ENCODE results near the gene CHRNA5.

Gene CHRNA5

GRCh38 chr15:78620527-78621421 lies 55.5 kb downstream of the CHRNA5 start, which contains the start of gene CHRNA3:
TSS of gene CHRNA3 (minus strand) at chr15:78620996. CDS start at chr15:78620794, 202 bp downstream.
- Histone ChIP-seq H3K4me3 (ENCODE audit: low read depth, low read length, poor library complexity, severe bottlenecking) (no peak within 1 kb of the TSS), H3F3A (ENCODE audit: insufficient read depth, low read length) (no peaks in the 10 kb centered on the region), H3K79me2 (ENCODE audit: insufficient read depth, low read length) (no peaks in the 10 kb centered on the region), H3K27ac (ENCODE audit: low read depth, low read length, poor library complexity, severe bottlenecking) (no peak within 1 kb of the TSS), H3K27me3 (ENCODE audit: insufficient read depth, low read length) (no peaks in the 10 kb centered on the region), H3K36me3 (ENCODE audit: insufficient read depth, low read length) (no peaks in the 10 kb centered on the region), H2AFZ (ENCODE audit: low read length) (no peak within 1 kb of the TSS), H3K4me1 (ENCODE audit: insufficient read depth, low read length, severe bottlenecking) (no peaks in the 10 kb centered on the region), H3K9me2 (ENCODE audit: low read depth, low read length) (no peaks in the 10 kb centered on the region), H3K9me3 (ENCODE audit: low read length) (no peaks in the 10 kb centered on the region), H4K20me1 (ENCODE audit: insufficient read depth, low read length) (no peaks in the 10 kb centered on the region), H3K9ac (ENCODE audit: low read length) (no peak within 1 kb of the TSS), H3K4me2 (ENCODE audit: low read length) (no peak within 1 kb of the TSS)
- TF ChIP-seq CTCF (IDR thresholded peaks at IDR 0.05; ENCODE audit: low read length) (no peak), EZH2 (IDR thresholded peaks at IDR 0.05; ENCODE audit: borderline replicate concordance, low read length) (no peak)

- H3K4me1 ChIP-seq (ENCODE audit: insufficient read depth, low read length, severe bottlenecking), result no peaks in the 10 kb centered on the region
- no peak overlapping the region for H3K4me2 ChIP-seq (ENCODE audit: low read length)
- no peaks in the 10 kb centered on the region for H3K9me2 ChIP-seq (ENCODE audit: low read depth, low read length)
- H3K4me3 ChIP-seq (ENCODE audit: low read depth, low read length, poor library complexity, severe bottlenecking), result no peak overlapping the region
- no peak overlapping the region for H3K27ac ChIP-seq (ENCODE audit: low read depth, low read length, poor library complexity, severe bottlenecking)
- H4K20me1 ChIP-seq (ENCODE audit: insufficient read depth, low read length), result no peaks in the 10 kb centered on the region
- TF ChIP-seq CTCF (IDR thresholded peaks at IDR 0.05; ENCODE audit: low read length), result no peak
- TF ChIP-seq EZH2 (IDR thresholded peaks at IDR 0.05; ENCODE audit: borderline replicate concordance, low read length), result no peak
- no peaks in the 10 kb centered on the region for H3F3A ChIP-seq (ENCODE audit: insufficient read depth, low read length)
- no peak overlapping the region for H3K9ac ChIP-seq (ENCODE audit: low read length)
- H2AFZ ChIP-seq (ENCODE audit: low read length), result no peak overlapping the region
- no peaks in the 10 kb centered on the region for H3K36me3 ChIP-seq (ENCODE audit: insufficient read depth, low read length)
- peaks cover under 1% of the 10 kb centered on the region; the same call in 1 of the 2 replicates for H3K27me3 ChIP-seq (ENCODE audit: insufficient read depth, low read length)
- H3K79me2 ChIP-seq (ENCODE audit: insufficient read depth, low read length), result no peaks in the 10 kb centered on the region
- no peaks in the 10 kb centered on the region for H3K9me3 ChIP-seq (ENCODE audit: low read length)
Measured at GRCh38 chr15:78621810-78622402, 56.6 kb downstream of the CHRNA5 start.

GRCh38 chr15:78623786-78624497 lies 58.6 kb downstream of the CHRNA5 start:
- Histone ChIP-seq H3K27ac (ENCODE audit: low read depth, low read length, poor library complexity, severe bottlenecking) (no peak overlapping the region), H3F3A (ENCODE audit: insufficient read depth, low read length) (no peaks in the 10 kb centered on the region), H3K9me2 (ENCODE audit: low read depth, low read length) (no peaks in the 10 kb centered on the region), H3K4me3 (ENCODE audit: low read depth, low read length, poor library complexity, severe bottlenecking) (no peak overlapping the region), H3K4me2 (ENCODE audit: low read length) (no peak overlapping the region), H3K79me2 (ENCODE audit: insufficient read depth, low read length) (no peaks in the 10 kb centered on the region), H3K4me1 (ENCODE audit: insufficient read depth, low read length, severe bottlenecking) (no peaks in the 10 kb centered on the region), H3K9me3 (ENCODE audit: low read length) (no peaks in the 10 kb centered on the region), H3K36me3 (ENCODE audit: insufficient read depth, low read length) (no peaks in the 10 kb centered on the region), H3K27me3 (ENCODE audit: insufficient read depth, low read length) (peaks cover 7% of the 10 kb centered on the region; the same call in 1 of the 2 replicates), H2AFZ (ENCODE audit: low read length) (no peak overlapping the region), H4K20me1 (ENCODE audit: insufficient read depth, low read length) (no peaks in the 10 kb centered on the region), H3K9ac (ENCODE audit: low read length) (no peak overlapping the region)
- no peak for TF ChIP-seq EZH2 (IDR thresholded peaks at IDR 0.05; ENCODE audit: borderline replicate concordance, low read length)
- TF ChIP-seq CTCF (IDR thresholded peaks at IDR 0.05; ENCODE audit: low read length), result no peak
